HFFc6 (cell line): Measurements from ENCODE around the gene SMIM13. TPM values are rescaled to one million over a fixed set of nuclear protein-coding genes. Genes with fewer than 3 reads are reported as not detected.
A peak's percentile ranks its signal among the peaks of the same experiment; 100 is the strongest.

ENCODE experiments used
- DNase-seq: peaks from one replicate; pipeline ENCODE4 v3.0.0-alpha.2; 2018
- H3K27ac Mint-ChIP-seq: 2 replicates; pipeline ENCODE4 v1.8.0; 2020; ENCODE audit warnings: mild to moderate bottlenecking, mixed read lengths
- H3K27me3 Mint-ChIP-seq: 2 replicates; pipeline ENCODE4 v1.8.0; 2021; ENCODE audit warnings: mild to moderate bottlenecking, moderate library complexity, mixed read lengths; ENCODE audit not compliant: insufficient read depth
- H3K36me3 Mint-ChIP-seq: 2 replicates; pipeline ENCODE4 v1.8.0; 2021; ENCODE audit warnings: low read depth, mixed read lengths
- H3K4me1 Mint-ChIP-seq: 2 replicates; pipeline ENCODE4 v1.8.0; 2020; ENCODE audit warnings: low read depth, mixed read lengths
- H3K4me3 Mint-ChIP-seq: 2 replicates; pipeline ENCODE4 v1.8.0; 2020; ENCODE audit warnings: mild to moderate bottlenecking, moderate library complexity, mixed read lengths
- H3K9me3 Mint-ChIP-seq: 2 replicates; pipeline ENCODE4 v1.8.0; 2020; ENCODE audit warnings: mild to moderate bottlenecking, mixed read lengths
- CTCF ChIP-seq: fragments of 200-600 bp; sonication (generic); IDR thresholded peaks from 2 replicates; pipeline ENCODE4 v1.5.0; 2021; ENCODE audit warnings: antibody characterized with exemption, mild to moderate bottlenecking
- total RNA-seq, 6 experiments: library from RNA; stranded (reverse); fragmentation: NEBNext Ultra II Directional; extraction: Animal tissue kit (Norgen Biotek cat#: 25700); gene quantifications; 2 replicates in 1 of 6; 3 replicates in 5 of 6; pipeline ENCODE4 v1.2.3, GENCODE V29; 2021

SMIM13 gene
- total RNA-seq, 6 experiments from 2014 or later, result 11.9 to 16.5 (median 13.3) TPM

GRCh38 chr6:11054722-11055121, 38.9 kb upstream of the SMIM13 start:
- H3K9me3 Mint-ChIP-seq, result no peaks in the 10 kb centered on the region
- peak; percentile 3 for DNase-seq
- TF ChIP-seq CTCF, result no peak
- H3K4me3 Mint-ChIP-seq, result no peak overlapping the region
- H3K36me3 Mint-ChIP-seq, result no peaks in the 10 kb centered on the region
- H3K27me3 Mint-ChIP-seq, result no peaks in the 10 kb centered on the region; the same call in 1 of the 2 replicates
- no peak overlapping the region for H3K27ac Mint-ChIP-seq
- H3K4me1 Mint-ChIP-seq, result peaks cover 11% of the 10 kb centered on the region

- Mint-ChIP-seq H3K4me3 (no peak overlapping the region), H3K27me3 (no peaks in the 10 kb centered on the region; the same call in 1 of the 2 replicates), H3K4me1 (peaks cover 11% of the 10 kb centered on the region), H3K9me3 (no peaks in the 10 kb centered on the region), H3K36me3 (no peaks in the 10 kb centered on the region), H3K27ac (no peak overlapping the region)
- DNase-seq, result no peak
- TF ChIP-seq CTCF, result no peak
Measured at GRCh38 chr6:11055127-11055627, 38.5 kb upstream of the SMIM13 start.

GRCh38 chr6:11056871-11057270, 36.8 kb upstream of the SMIM13 start:
- Mint-ChIP-seq H3K4me3 (no peak overlapping the region), H3K27ac (no peak overlapping the region)
- no peak for TF ChIP-seq CTCF

GRCh38 chr6:11058406-11058805, 35.2 kb upstream of the SMIM13 start:
- Mint-ChIP-seq H3K36me3 (no peaks in the 10 kb centered on the region), H3K27me3 (0 out of 2 replicates have a peak, but pooled peaks cover under 1% of the 10 kb centered on the region), H3K9me3 (no peaks in the 10 kb centered on the region), H3K4me3 (no peak overlapping the region), H3K4me1 (peaks cover 11% of the 10 kb centered on the region), H3K27ac (no peak overlapping the region)
- no peak for TF ChIP-seq CTCF
- no peak for DNase-seq

More at GRCh38 chr6:11056871-11057270, 36.8 kb upstream of the SMIM13 start:
- Mint-ChIP-seq H3K4me1 (peaks cover 11% of the 10 kb centered on the region), H3K9me3 (no peaks in the 10 kb centered on the region), H3K27me3 (no peaks in the 10 kb centered on the region), H3K36me3 (no peaks in the 10 kb centered on the region)
- DNase-seq, result no peak

- no peak for DNase-seq
- H3K27ac Mint-ChIP-seq, result no peak overlapping the region
- H3K4me3 Mint-ChIP-seq, result no peak overlapping the region
- no peaks in the 10 kb centered on the region for H3K36me3 Mint-ChIP-seq
- H3K27me3 Mint-ChIP-seq, result peaks cover 17% of the 10 kb centered on the region
- H3K9me3 Mint-ChIP-seq, result no peaks in the 10 kb centered on the region
- H3K4me1 Mint-ChIP-seq, result no peaks in the 10 kb centered on the region
- TF ChIP-seq CTCF, result no peak
Measured at GRCh38 chr6:11062083-11062482, 31.6 kb upstream of the SMIM13 start.

- Mint-ChIP-seq H3K27ac (no peak overlapping the region), H3K4me3 (no peak overlapping the region), H3K36me3 (no peaks in the 10 kb centered on the region), H3K4me1 (no peaks in the 10 kb centered on the region), H3K9me3 (no peaks in the 10 kb centered on the region), H3K27me3 (peaks cover 17% of the 10 kb centered on the region)
- TF ChIP-seq CTCF, result no peak
- DNase-seq, result no peak
Measured at GRCh38 chr6:11062715-11063114, 30.9 kb upstream of the SMIM13 start.
